ENCODE measurements around the gene ZNRF3.

The ZNRF3 gene

GRCh38 chr22:28923826-28924732 is 40.7 kb downstream of the ZNRF3 start:
- H3K27me3 ChIP-seq (replicated peaks; ENCODE audit: control insufficient read depth, insufficient read depth, low read length), result no peaks in the 10 kb centered on the region
- no peak for DNase-seq (ENCODE audit: low read depth)
- H3K36me3 ChIP-seq (ENCODE audit: control insufficient read depth, insufficient read depth, low read length, severe bottlenecking), result no peaks in the 10 kb centered on the region
- no peaks in the 10 kb centered on the region for H3K9me3 ChIP-seq (ENCODE audit: control insufficient read depth, low read length)
- no peaks in the 10 kb centered on the region for H3K4me1 ChIP-seq (ENCODE audit: control insufficient read depth, insufficient read depth, low read length)
- no peak overlapping the region for H3K9ac ChIP-seq (ENCODE audit: low read length)
- no peak overlapping the region for H3K4me3 ChIP-seq (ENCODE audit: low read length)

DNA sequence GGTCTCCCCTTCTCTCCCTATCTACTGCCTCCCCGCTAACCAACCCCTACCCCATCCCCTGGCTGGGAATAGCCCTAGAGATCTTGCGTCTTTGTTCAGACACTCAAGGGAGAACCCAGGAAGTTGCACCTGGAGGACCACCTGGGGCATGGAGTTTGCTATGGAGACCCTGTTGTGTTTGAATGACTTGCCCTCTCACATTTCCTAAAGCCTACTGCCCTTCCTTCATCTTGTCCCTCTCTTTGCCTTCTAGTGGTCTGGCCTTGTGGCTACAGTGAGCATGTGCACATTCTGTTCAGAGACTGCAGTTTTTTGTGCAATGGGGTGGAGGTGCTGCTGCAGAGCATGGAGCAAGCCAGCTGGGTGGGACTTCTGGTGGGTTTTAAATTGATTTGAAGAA is 42.5 kb downstream of the ZNRF3 start:
- Histone ChIP-seq H3K9ac (ENCODE audit: low read length) (no peak overlapping the region), H3K36me3 (ENCODE audit: control insufficient read depth, insufficient read depth, low read length, severe bottlenecking) (no peaks in the 10 kb centered on the region), H3K9me3 (ENCODE audit: control insufficient read depth, low read length) (no peaks in the 10 kb centered on the region), H3K4me3 (ENCODE audit: low read length) (no peak overlapping the region), H3K27me3 (replicated peaks; ENCODE audit: control insufficient read depth, insufficient read depth, low read length) (no peaks in the 10 kb centered on the region), H3K4me1 (ENCODE audit: control insufficient read depth, insufficient read depth, low read length) (peaks cover 8% of the 10 kb centered on the region)
- no peak for DNase-seq (ENCODE audit: low read depth)

- no peak for DNase-seq (ENCODE audit: low read depth)
- H3K9me3 ChIP-seq (ENCODE audit: control insufficient read depth, low read length), result no peaks in the 10 kb centered on the region
- no peaks in the 10 kb centered on the region for H3K27me3 ChIP-seq (replicated peaks; ENCODE audit: control insufficient read depth, insufficient read depth, low read length)
- H3K4me3 ChIP-seq (ENCODE audit: low read length), result no peak overlapping the region
- no peaks in the 10 kb centered on the region for H3K36me3 ChIP-seq (ENCODE audit: control insufficient read depth, insufficient read depth, low read length, severe bottlenecking)
- H3K9ac ChIP-seq (ENCODE audit: low read length), result no peak overlapping the region
- H3K4me1 ChIP-seq (ENCODE audit: control insufficient read depth, insufficient read depth, low read length), result peaks cover 8% of the 10 kb centered on the region
Measured at GRCh38 chr22:28927630-28928029, 44.3 kb downstream of the ZNRF3 start.

DNA sequence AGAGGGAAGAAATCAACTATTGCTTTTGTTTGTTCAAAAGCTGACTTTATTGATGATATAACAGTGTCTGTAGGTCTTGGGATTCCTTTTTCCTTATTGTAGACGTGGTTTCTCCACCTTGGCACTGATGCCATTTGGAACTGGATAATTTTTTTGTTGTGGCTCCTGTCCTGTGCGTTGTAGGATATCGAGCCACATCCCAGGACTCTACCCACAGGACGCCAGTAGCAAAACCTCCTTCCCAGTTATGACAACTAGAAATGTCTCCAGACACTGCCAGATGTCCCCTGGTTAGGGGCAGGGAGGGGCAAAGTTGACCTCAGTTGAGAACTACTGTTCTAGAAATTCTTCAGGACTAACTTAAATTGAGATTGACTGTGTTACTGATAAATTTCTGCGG is 45.8 kb downstream of the ZNRF3 start:
- Histone ChIP-seq H3K4me1 (ENCODE audit: control insufficient read depth, insufficient read depth, low read length) (peaks cover 8% of the 10 kb centered on the region), H3K9me3 (ENCODE audit: control insufficient read depth, low read length) (no peaks in the 10 kb centered on the region), H3K27me3 (replicated peaks; ENCODE audit: control insufficient read depth, insufficient read depth, low read length) (no peaks in the 10 kb centered on the region), H3K36me3 (ENCODE audit: control insufficient read depth, insufficient read depth, low read length, severe bottlenecking) (no peaks in the 10 kb centered on the region), H3K9ac (ENCODE audit: low read length) (no peak overlapping the region), H3K4me3 (ENCODE audit: low read length) (no peak overlapping the region)
- no peak for DNase-seq (ENCODE audit: low read depth)

DNA sequence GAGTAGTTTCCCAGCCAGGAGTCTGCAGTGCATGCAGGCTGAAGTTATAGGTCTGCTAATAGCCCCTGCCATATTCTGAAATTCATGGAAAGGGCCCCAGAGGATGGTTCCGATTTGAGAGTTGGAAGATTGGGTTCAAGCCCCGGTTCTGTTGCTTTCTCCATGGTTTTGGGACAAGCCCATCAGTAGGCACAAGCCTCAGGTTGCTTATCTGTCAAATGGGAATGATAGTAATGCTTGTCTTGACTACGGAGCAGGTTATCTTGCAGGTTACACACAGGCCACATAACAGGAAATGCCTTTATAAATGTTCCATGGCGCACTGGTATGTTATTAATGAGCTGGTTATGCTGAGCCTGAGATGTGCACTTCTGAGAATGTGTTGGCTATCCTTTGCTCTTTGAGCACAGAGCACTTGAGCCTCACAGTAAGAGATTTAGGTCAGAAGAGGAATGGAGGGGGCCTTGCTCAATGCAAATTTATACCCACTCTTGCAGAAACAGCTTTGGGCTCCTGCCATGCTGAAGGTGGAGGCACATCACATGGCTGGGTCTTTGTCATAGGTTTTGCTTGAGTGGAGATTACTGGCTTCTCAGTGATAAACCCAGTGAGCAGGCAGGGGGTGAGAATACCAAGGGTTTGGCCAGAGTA is 47.1 kb downstream of the ZNRF3 start:
- Histone ChIP-seq H3K9ac (ENCODE audit: low read length) (no peak overlapping the region), H3K27me3 (replicated peaks; ENCODE audit: control insufficient read depth, insufficient read depth, low read length) (no peaks in the 10 kb centered on the region), H3K4me3 (ENCODE audit: low read length) (no peak overlapping the region), H3K9me3 (ENCODE audit: control insufficient read depth, low read length) (no peaks in the 10 kb centered on the region), H3K36me3 (ENCODE audit: control insufficient read depth, insufficient read depth, low read length, severe bottlenecking) (no peaks in the 10 kb centered on the region), H3K4me1 (ENCODE audit: control insufficient read depth, insufficient read depth, low read length) (peaks cover 8% of the 10 kb centered on the region)
- DNase-seq (ENCODE audit: low read depth), result no peak

DNA sequence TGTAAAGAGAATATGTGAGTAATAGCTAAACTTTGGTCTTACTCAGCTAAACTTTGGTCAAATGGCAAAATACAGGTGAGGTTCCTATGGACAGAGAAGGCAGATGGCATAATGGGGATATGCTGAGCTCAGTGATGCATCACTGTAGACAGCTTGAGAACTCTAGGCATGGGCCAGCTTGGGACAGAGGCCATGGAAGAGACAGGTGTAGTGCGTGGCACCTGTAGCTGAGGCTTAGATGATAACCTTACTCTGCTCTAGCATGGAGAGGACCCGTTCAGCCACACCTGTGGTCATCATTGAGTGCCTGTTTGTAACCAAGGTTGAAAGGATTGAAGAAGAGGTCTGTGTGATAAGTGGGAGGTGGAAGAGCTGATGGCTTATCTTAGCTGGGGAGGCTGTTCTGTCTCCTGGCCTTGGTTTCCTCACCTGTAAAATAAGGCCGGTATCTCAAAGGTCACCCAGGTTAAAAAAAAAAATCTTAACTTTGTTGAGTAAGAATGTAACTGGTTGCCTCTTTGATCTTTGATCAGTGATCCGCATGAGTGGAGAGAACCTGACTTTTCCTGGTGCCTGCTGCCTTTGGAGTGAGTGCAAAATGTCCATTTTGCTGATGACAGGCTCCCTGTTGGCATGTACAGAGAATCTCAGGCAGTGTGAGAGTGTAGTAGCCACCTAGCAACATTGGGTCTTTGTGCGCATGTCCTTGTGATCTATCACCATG is 48.6 kb downstream of the ZNRF3 start:
- no peaks in the 10 kb centered on the region for H3K27me3 ChIP-seq (replicated peaks; ENCODE audit: control insufficient read depth, insufficient read depth, low read length)
- peaks cover 8% of the 10 kb centered on the region for H3K4me1 ChIP-seq (ENCODE audit: control insufficient read depth, insufficient read depth, low read length)
- no peaks in the 10 kb centered on the region for H3K9me3 ChIP-seq (ENCODE audit: control insufficient read depth, low read length)
- no peak overlapping the region for H3K9ac ChIP-seq (ENCODE audit: low read length)
- H3K36me3 ChIP-seq (ENCODE audit: control insufficient read depth, insufficient read depth, low read length, severe bottlenecking), result no peaks in the 10 kb centered on the region
- no peak overlapping the region for H3K4me3 ChIP-seq (ENCODE audit: low read length)
- DNase-seq (ENCODE audit: low read depth), result no peak

DNA sequence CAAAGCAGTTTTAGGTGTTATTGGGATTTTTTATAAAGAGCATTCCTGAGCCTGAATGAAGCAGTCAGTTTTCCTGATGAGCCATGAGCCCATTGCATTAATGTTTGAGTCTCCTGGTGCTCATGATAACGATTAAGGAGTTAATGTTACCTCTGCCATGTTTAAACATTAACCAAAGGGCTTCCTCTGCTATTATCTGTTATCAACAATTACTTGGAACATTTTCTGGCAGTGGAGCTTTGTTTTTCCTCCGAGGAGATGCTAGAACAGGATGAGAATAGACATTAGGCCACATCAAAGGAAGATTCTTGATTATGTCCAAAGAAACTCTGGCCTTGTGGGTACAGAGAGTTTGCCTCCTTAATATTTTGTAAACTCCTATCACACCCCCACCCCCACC is 49.9 kb downstream of the ZNRF3 start:
- Histone ChIP-seq H3K27me3 (replicated peaks; ENCODE audit: control insufficient read depth, insufficient read depth, low read length) (no peaks in the 10 kb centered on the region), H3K4me1 (ENCODE audit: control insufficient read depth, insufficient read depth, low read length) (peaks cover 8% of the 10 kb centered on the region), H3K9ac (ENCODE audit: low read length) (no peak overlapping the region), H3K36me3 (ENCODE audit: control insufficient read depth, insufficient read depth, low read length, severe bottlenecking) (no peaks in the 10 kb centered on the region), H3K4me3 (ENCODE audit: low read length) (no peak overlapping the region), H3K9me3 (ENCODE audit: control insufficient read depth, low read length) (no peaks in the 10 kb centered on the region)
- no peak for DNase-seq (ENCODE audit: low read depth)

DNA sequence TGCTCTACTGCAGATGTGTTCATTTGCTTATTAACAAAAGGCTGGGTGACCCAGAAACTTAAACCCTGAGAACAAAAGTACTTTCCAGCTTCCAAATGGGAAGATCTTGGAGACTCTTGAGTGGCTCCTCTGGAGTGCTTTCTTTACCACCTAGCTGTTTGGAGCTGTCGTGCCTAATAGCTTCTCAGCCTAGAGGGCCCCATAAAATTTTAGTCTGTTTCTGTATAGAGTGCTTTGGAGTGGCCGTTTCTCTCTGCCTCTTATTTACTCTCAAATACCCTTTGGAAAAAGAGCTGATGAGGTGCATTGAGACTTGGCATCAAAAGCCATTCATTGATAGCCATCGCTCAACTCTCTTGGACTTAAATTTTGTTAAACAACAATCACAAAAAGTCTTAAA is 50.7 kb downstream of the ZNRF3 start:
- Histone ChIP-seq H3K27me3 (replicated peaks; ENCODE audit: control insufficient read depth, insufficient read depth, low read length) (no peaks in the 10 kb centered on the region), H3K4me1 (ENCODE audit: control insufficient read depth, insufficient read depth, low read length) (peaks cover 8% of the 10 kb centered on the region), H3K9ac (ENCODE audit: low read length) (no peak overlapping the region), H3K36me3 (ENCODE audit: control insufficient read depth, insufficient read depth, low read length, severe bottlenecking) (no peaks in the 10 kb centered on the region), H3K9me3 (ENCODE audit: control insufficient read depth, low read length) (no peaks in the 10 kb centered on the region), H3K4me3 (ENCODE audit: low read length) (no peak overlapping the region)
- no peak for DNase-seq (ENCODE audit: low read depth)

- Histone ChIP-seq H3K9ac (ENCODE audit: low read length) (no peak overlapping the region), H3K4me1 (ENCODE audit: control insufficient read depth, insufficient read depth, low read length) (peaks cover 8% of the 10 kb centered on the region), H3K9me3 (ENCODE audit: control insufficient read depth, low read length) (no peaks in the 10 kb centered on the region), H3K4me3 (ENCODE audit: low read length) (no peak overlapping the region), H3K27me3 (replicated peaks; ENCODE audit: control insufficient read depth, insufficient read depth, low read length) (no peaks in the 10 kb centered on the region), H3K36me3 (ENCODE audit: control insufficient read depth, insufficient read depth, low read length, severe bottlenecking) (no peaks in the 10 kb centered on the region)
- DNase-seq (ENCODE audit: low read depth), result no peak
Measured at GRCh38 chr22:28935140-28935539, 51.8 kb downstream of the ZNRF3 start.

DNA sequence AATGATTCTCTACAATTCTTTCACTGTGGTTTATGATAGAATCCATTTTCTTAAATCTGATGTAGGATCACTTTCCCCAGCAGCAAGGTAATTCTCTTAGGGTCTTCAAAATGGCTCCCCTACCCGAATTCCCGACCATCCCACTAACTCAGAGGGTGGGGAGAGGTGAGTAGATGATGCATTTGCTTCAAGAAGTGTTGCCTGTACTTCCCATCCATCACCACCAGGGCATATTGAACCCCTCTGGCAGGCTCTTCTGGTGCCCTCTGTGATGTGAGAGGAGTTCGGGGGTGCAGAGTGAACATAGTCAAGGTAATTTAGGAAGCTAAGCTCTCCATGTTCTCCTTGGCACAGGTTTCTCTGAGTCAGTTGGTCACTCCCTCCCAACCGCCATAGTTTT is 52.3 kb downstream of the ZNRF3 start:
- Histone ChIP-seq H3K4me3 (ENCODE audit: low read length) (no peak overlapping the region), H3K27me3 (replicated peaks; ENCODE audit: control insufficient read depth, insufficient read depth, low read length) (no peaks in the 10 kb centered on the region), H3K9ac (ENCODE audit: low read length) (no peak overlapping the region), H3K9me3 (ENCODE audit: control insufficient read depth, low read length) (no peaks in the 10 kb centered on the region), H3K36me3 (ENCODE audit: control insufficient read depth, insufficient read depth, low read length, severe bottlenecking) (no peaks in the 10 kb centered on the region), H3K4me1 (ENCODE audit: control insufficient read depth, insufficient read depth, low read length) (peaks cover 2% of the 10 kb centered on the region)
- no peak for DNase-seq (ENCODE audit: low read depth)

DNA sequence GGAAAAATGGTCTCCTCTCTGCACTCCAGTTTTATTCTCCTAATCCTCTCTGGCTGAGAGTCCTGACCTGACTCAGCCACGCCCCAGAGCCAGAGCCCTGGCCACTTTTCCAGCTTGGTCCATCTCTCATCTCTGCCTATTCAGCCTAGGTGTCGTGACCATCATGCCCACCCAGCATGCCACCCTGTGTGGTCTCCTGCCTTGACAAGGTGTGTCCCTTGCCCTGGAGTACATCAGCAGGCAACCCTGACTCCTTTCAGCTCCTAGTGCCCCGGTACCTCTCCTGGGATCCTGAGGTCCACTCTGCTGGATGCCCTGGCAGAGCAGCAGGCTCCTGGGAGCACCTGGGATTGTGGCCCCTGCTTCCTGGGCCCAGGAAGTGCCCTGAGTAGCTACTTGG is 52.8 kb downstream of the ZNRF3 start:
- H3K4me1 ChIP-seq (ENCODE audit: control insufficient read depth, insufficient read depth, low read length), result no peaks in the 10 kb centered on the region
- DNase-seq (ENCODE audit: low read depth), result no peak
- H3K4me3 ChIP-seq (ENCODE audit: low read length), result no peak overlapping the region
- H3K27me3 ChIP-seq (replicated peaks; ENCODE audit: control insufficient read depth, insufficient read depth, low read length), result no peaks in the 10 kb centered on the region
- H3K36me3 ChIP-seq (ENCODE audit: control insufficient read depth, insufficient read depth, low read length, severe bottlenecking), result no peaks in the 10 kb centered on the region
- H3K9me3 ChIP-seq (ENCODE audit: control insufficient read depth, low read length), result no peaks in the 10 kb centered on the region
- no peak overlapping the region for H3K9ac ChIP-seq (ENCODE audit: low read length)

Measured in adipocyte (in vitro differentiated cells).